A549 (cell line): ENCODE data around the gene TRIM17. TPM values are rescaled to one million over a fixed set of nuclear protein-coding genes. Genes with fewer than 3 reads are reported as not detected.

Experiments used
- ATAC-seq, 2 experiments: fragments of 200-7000 bp in 1 of 2; fragments of >200 bp in 1 of 2; cut with Nextera tagmentation in 1 of 2; cut with Tn5 transposase in 1 of 2; 3 replicates each; pipeline versions ENCODE4 v1.8.0 to v1.9.1; 2018 to 2020; ENCODE audit warnings: mild to moderate bottlenecking in 1 of 2, moderate library complexity in 1 of 2
- CTCF ChIA-PET: fragments of 300-600 bp; sonication (Branson Sonifier 250); formaldehyde crosslinking; extraction: SDS; loops from one replicate; lab custom pipeline; 2021; ENCODE audit warnings: antibody characterized with exemption, inconsistent platforms; lab: Yijun Ruan, JAX
- POLR2A ChIA-PET: fragments of 350-600 bp; formaldehyde crosslinking; extraction: SDS; loops from one replicate; lab custom pipeline; 2021; ENCODE audit warnings: antibody characterized with exemption, inconsistent platforms; lab: Yijun Ruan, JAX
- DNase-seq, 2 experiments: peaks; one replicate each; pipeline versions ENCODE4 v3.0.0 to v3.0.0-alpha.2; 2011 to 2016; ENCODE audit warnings: low read depth in 1 of 2, low spot score in 1 of 2
- FAIRE-seq: peaks from 2 replicates; lab custom pipeline; 2011; peaks lifted over from hg19 to GRCh38; lab: Jason Lieb, UNC
- H3K27ac ChIP-seq, 2 experiments: fragments of >200 bp; sonication (Bioruptor Twin); formaldehyde crosslinking; 3 replicates each; pipeline ENCODE4 v1.5.1; 2016 to 2017
- H3K4me1 ChIP-seq: fragments of >200 bp; sonication (Bioruptor Twin); formaldehyde crosslinking; 3 replicates; pipeline ENCODE4 v1.6.1; 2016
- H3K4me2 ChIP-seq: fragments of >200 bp; sonication (Bioruptor Twin); formaldehyde crosslinking; 3 replicates; pipeline ENCODE4 v1.6.1; 2016
- H3K4me3 ChIP-seq: fragments of >200 bp; sonication (Bioruptor Twin); formaldehyde crosslinking; 3 replicates; pipeline ENCODE4 v1.5.1; 2016
- H3K9me3 ChIP-seq: fragments of >200 bp; sonication (Bioruptor Twin); formaldehyde crosslinking; 3 replicates; pipeline ENCODE4 v1.6.1; 2016
- ATOH8 ChIP-seq: fragments of 250-450 bp; sonication (Bioruptor Pico); IDR thresholded peaks from 2 replicates; pipeline ENCODE4 v1.5.0; 2020; ENCODE audit warnings: low read depth, mild to moderate bottlenecking, moderate library complexity
- BHLHE40 ChIP-seq: IDR thresholded peaks from 2 replicates; pipeline ENCODE4 v1.6.1; 2012; ENCODE audit warnings: low read depth, low read length, inconsistent platforms
- CBX2 ChIP-seq: fragments of 200-600 bp; sonication (generic); IDR thresholded peaks from 2 replicates; pipeline ENCODE4 v1.6.1; 2016; ENCODE audit warnings: low read depth, mild to moderate bottlenecking, borderline replicate concordance
- CEBPB ChIP-seq, 2 experiments: fragments of >200 bp in 1 of 2; sonication (Bioruptor Twin) in 1 of 2; formaldehyde crosslinking in 1 of 2; IDR thresholded peaks; 2 replicates each; pipeline ENCODE4 v1.6.1; 2012 to 2016
- CHD2 ChIP-seq: fragments of 150-350 bp; IDR thresholded peaks from 2 replicates; pipeline ENCODE4 v1.6.1; 2014; ENCODE audit warnings: low read length; ENCODE audit not compliant: partially characterized antibody
- CHD4 ChIP-seq: fragments of 200-600 bp; sonication (generic); IDR thresholded peaks from 2 replicates; pipeline ENCODE4 v1.6.1; 2016; ENCODE audit warnings: antibody characterized with exemption, mild to moderate bottlenecking, borderline replicate concordance
- CTCF ChIP-seq: fragments of >200 bp; sonication (Bioruptor Twin); formaldehyde crosslinking; IDR thresholded peaks from 3 replicates; pipeline ENCODE4 v1.5.1; 2016
- EHMT2 ChIP-seq: fragments of 200-600 bp; sonication (generic); IDR thresholded peaks from 2 replicates; pipeline ENCODE4 v1.6.1; 2016; ENCODE audit warnings: antibody characterized with exemption, low read depth, mild to moderate bottlenecking, moderate library complexity
- ELK1 ChIP-seq: fragments of 150-350 bp; IDR thresholded peaks from 2 replicates; pipeline ENCODE4 v1.6.1; 2014; ENCODE audit warnings: low read depth, mild to moderate bottlenecking, low read length
- EP300 ChIP-seq, 2 experiments: fragments of >200 bp; sonication (Bioruptor Twin); formaldehyde crosslinking; IDR thresholded peaks; 2 replicates in 1 of 2; 3 replicates in 1 of 2; pipeline ENCODE4 v1.6.1; 2016 to 2017
- FOSB ChIP-seq: fragments of 250-450 bp; sonication (Bioruptor Pico); IDR thresholded peaks from 2 replicates; pipeline ENCODE4 v1.5.0; 2020; ENCODE audit warnings: mild to moderate bottlenecking, moderate library complexity
- FOSL2 ChIP-seq, 2 experiments: fragments of 450-650 bp in 1 of 2; fragments of >200 bp in 1 of 2; sonication (Bioruptor Twin) in 1 of 2; formaldehyde crosslinking; IDR thresholded peaks; 2 replicates each; pipeline versions ENCODE4 v1.5.0 to v1.6.1; 2016 to 2020; ENCODE audit warnings: mild to moderate bottlenecking in 1 of 2, moderate library complexity in 1 of 2
- GATA3 ChIP-seq: IDR thresholded peaks from 2 replicates; pipeline ENCODE4 v1.6.1; 2012; ENCODE audit warnings: borderline replicate concordance
- HEYL ChIP-seq: fragments of 250-450 bp; sonication (Bioruptor Pico); IDR thresholded peaks from 2 replicates; pipeline ENCODE4 v1.8.0; 2021; ENCODE audit warnings: mild to moderate bottlenecking, moderate library complexity
- HOXA7 ChIP-seq: fragments of 250-450 bp; sonication (Bioruptor Pico); IDR thresholded peaks from 2 replicates; pipeline ENCODE4 v1.5.0; 2020; ENCODE audit warnings: mild to moderate bottlenecking, moderate library complexity
- JUNB ChIP-seq: fragments of >200 bp; sonication (Bioruptor Twin); formaldehyde crosslinking; IDR thresholded peaks from 2 replicates; pipeline ENCODE4 v1.6.1; 2016
- KDM1A ChIP-seq: fragments of 200-600 bp; sonication (generic); IDR thresholded peaks from 2 replicates; pipeline ENCODE4 v1.6.1; 2016; ENCODE audit warnings: low read depth, mild to moderate bottlenecking
- KDM5A ChIP-seq: fragments of 200-600 bp; sonication (generic); IDR thresholded peaks from 2 replicates; pipeline ENCODE4 v1.6.1; 2016; ENCODE audit warnings: antibody characterized with exemption, mild to moderate bottlenecking
- MAX ChIP-seq: IDR thresholded peaks from 2 replicates; pipeline ENCODE4 v1.6.1; 2012
- MAZ ChIP-seq: fragments of 150-350 bp; IDR thresholded peaks from 2 replicates; pipeline ENCODE4 v1.6.1; 2014; ENCODE audit warnings: antibody characterized with exemption, low read depth, low read length, borderline replicate concordance
- NR3C1 ChIP-seq: fragments of >200 bp; sonication (Bioruptor Twin); formaldehyde crosslinking; IDR thresholded peaks from 3 replicates; pipeline ENCODE4 v1.6.1; 2017
- POLR2A ChIP-seq: IDR thresholded peaks from 2 replicates; pipeline ENCODE4 v1.6.1; 2012; ENCODE audit warnings: mild to moderate bottlenecking, low read length
- POLR2AphosphoS2 ChIP-seq: conservative IDR thresholded peaks from 2 replicates; pipeline ENCODE4 v1.6.1; 2012; ENCODE audit warnings: low read length, improper control_type of control experiment, inconsistent platforms
- RAD21 ChIP-seq, 2 experiments: fragments of >200 bp in 1 of 2; sonication (Bioruptor Twin) in 1 of 2; formaldehyde crosslinking in 1 of 2; IDR thresholded peaks in 1 of 2; conservative IDR thresholded peaks in 1 of 2; 2 replicates in 1 of 2; 3 replicates in 1 of 2; pipeline ENCODE4 v1.6.1; 2012 to 2018; ENCODE audit warnings: inconsistent platforms in 1 of 2
- RARB ChIP-seq: fragments of 250-450 bp; sonication (Bioruptor Pico); IDR thresholded peaks from 2 replicates; pipeline ENCODE4 v1.8.0; 2021; ENCODE audit warnings: mild to moderate bottlenecking, moderate library complexity
- RFX5 ChIP-seq: fragments of 450-650 bp; IDR thresholded peaks from 2 replicates; pipeline ENCODE4 v1.7.1; 2014; ENCODE audit warnings: antibody characterized with exemption, mild to moderate bottlenecking, moderate library complexity
- TFCP2L1 ChIP-seq: fragments of 250-450 bp; sonication (Bioruptor Pico); IDR thresholded peaks from 2 replicates; pipeline ENCODE4 v1.5.0; 2021; ENCODE audit warnings: mild to moderate bottlenecking
- TP53 ChIP-seq: fragments of 250-450 bp; sonication (Bioruptor Pico); IDR thresholded peaks from 2 replicates; pipeline ENCODE4 v1.5.0; 2021; ENCODE audit warnings: mild to moderate bottlenecking, moderate library complexity
- USF2 ChIP-seq: fragments of 450-650 bp; IDR thresholded peaks from 2 replicates; pipeline ENCODE4 v1.6.1; 2014; ENCODE audit warnings: antibody characterized with exemption
- WGBS: methylation state at CpG from one replicate; pipeline ENCODE4 v1.1.6; 2017; ENCODE audit errors: missing lambda C conversion rate; 5-methylcytosine and 5-hydroxymethylcytosine counted together
- polyA plus RNA-seq, 4 experiments: library from polyadenylated mRNA; depleted of rRNA in 3 of 4; stranded (reverse); fragments of >200 nt; fragmentation: RNase III in 1 of 4; extraction: RNeasy Plus Mini Kit Qiagen cat#74134 plus additional on column Dnase treatment in 1 of 4; gene quantifications; 2 replicates in 3 of 4; 3 replicates in 1 of 4; pipeline ENCODE4 v1.2.3, GENCODE V29; 2011 to 2017

TRIM17 gene
- polyA plus RNA-seq, 2 of the 4 experiments (the other 2 are of a cell fraction) = not detected

GRCh38 chr1:228362884-228363450 lies 53.7 kb downstream of the TRIM17 start:
- ChIA-PET POLR2A (no interaction called here), CTCF (no interaction called here)
- Histone ChIP-seq H3K4me2 (no peak overlapping the region), H3K9me3 (no peaks in the 10 kb centered on the region), H3K4me1 (no peaks in the 10 kb centered on the region), H3K4me3 (no peak overlapping the region), H3K27ac (no peak overlapping the region)
- 76% methylated on average over 4 of the region's 4 CpGs for WGBS
- no peak for FAIRE-seq
- ATAC-seq = no peak
- DNase-seq = no peak
- TF ChIP-seq TFCP2L1 (no peak), TP53 (no peak), POLR2AphosphoS2 (no peak), FOSL2 (IDR thresholded peaks at IDR 0.05) (no peak), FOSL2 (CRISPR knock-in tag; IDR thresholded peaks at IDR 0.05) (no peak), POLR2A (no peak), JUNB (no peak), NR3C1 (no peak), CEBPB (IDR thresholded peaks at IDR 0.05) (no peak), MAX (no peak), MAZ (no peak), RFX5 (no peak), BHLHE40 (no peak), USF2 (no peak)

- 75% methylated on average over 12 of the region's 18 CpGs for WGBS
- no peak for DNase-seq
- FAIRE-seq = no peak
- no peak for ATAC-seq
- Histone ChIP-seq H3K9me3 (no peaks in the 10 kb centered on the region), H3K27ac (no peak overlapping the region), H3K4me1 (no peaks in the 10 kb centered on the region), H3K4me2 (no peak overlapping the region), H3K4me3 (no peak overlapping the region)
- ChIA-PET POLR2A (no interaction called here), CTCF (no interaction called here)
- TF ChIP-seq KDM5A (no peak), HEYL (no peak), GATA3 (no peak), ELK1 (no peak), TFCP2L1 (no peak), NR3C1 (no peak), RAD21 (conservative IDR thresholded peaks at IDR 0.05 in 1 of 2, IDR thresholded peaks at IDR 0.05 in 1 of 2) (no peak)
These were observed 54.3 kb downstream of the TRIM17 start for GRCh38 chr1:228362141-228362883.

GRCh38 chr1:228361314-228362140 lies 55.1 kb downstream of the TRIM17 start:
- H3K4me1 ChIP-seq = no peaks in the 10 kb centered on the region
- no peak overlapping the region for H3K27ac ChIP-seq
- ChIA-PET POLR2A (no interaction called here), CTCF (no interaction called here)
- FAIRE-seq (no peak), DNase-seq (no peak), ATAC-seq (no peak)
- H3K4me2 ChIP-seq = no peak overlapping the region
- WGBS = 72% methylated on average over 17 of the region's 26 CpGs
- H3K4me3 ChIP-seq = no peak overlapping the region
- no peaks in the 10 kb centered on the region for H3K9me3 ChIP-seq
- no peak for TF ChIP-seq EHMT2
- TF ChIP-seq CBX2 = no peak
- no peak for TF ChIP-seq RARB (CRISPR knock-in tag)
- no peak for TF ChIP-seq CHD2
- TF ChIP-seq CHD4 = no peak
- no peak for TF ChIP-seq POLR2AphosphoS2
- no peak for TF ChIP-seq CTCF
- no peak for TF ChIP-seq GATA3
- no peak for TF ChIP-seq KDM1A
- no peak for TF ChIP-seq NR3C1
- no peak for TF ChIP-seq HOXA7 (CRISPR knock-in tag)
- TF ChIP-seq FOSB (CRISPR knock-in tag) = no peak
- no peak for TF ChIP-seq ATOH8 (CRISPR knock-in tag)
- TF ChIP-seq EP300 (IDR thresholded peaks at IDR 0.05) = no peak
